GM18867 (cell line): ENCODE data around the gene LIPC.

ENCODE experiments used
- ATAC-seq: cut with Tn5 transposase; IDR thresholded peaks from one replicate; pipeline ENCODE4 v1.9.1; 2021; ENCODE audit warnings: mild to moderate bottlenecking, moderate library complexity; ENCODE audit not compliant: unreplicated experiment

Gene LIPC

DNA sequence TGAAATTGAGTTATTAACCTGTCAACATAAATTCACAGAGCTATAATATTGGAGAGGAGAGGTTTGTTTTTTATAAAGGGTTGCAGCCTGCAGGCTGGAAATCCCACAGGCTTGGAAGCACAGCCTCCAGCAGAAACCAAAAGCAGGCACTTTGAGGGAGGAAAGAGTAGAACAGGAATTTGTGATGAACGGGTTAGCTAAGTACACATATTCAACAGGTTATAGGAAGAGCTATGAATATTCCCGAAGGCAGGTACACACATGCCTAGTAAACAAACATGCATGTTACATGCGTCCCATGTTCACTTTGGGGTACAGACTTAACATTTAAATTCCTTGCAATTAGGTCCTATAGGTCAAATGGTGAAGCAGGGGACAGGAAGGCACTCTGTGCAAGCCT, 25.9 kb upstream of the LIPC start:
- no peak for ATAC-seq

DNA sequence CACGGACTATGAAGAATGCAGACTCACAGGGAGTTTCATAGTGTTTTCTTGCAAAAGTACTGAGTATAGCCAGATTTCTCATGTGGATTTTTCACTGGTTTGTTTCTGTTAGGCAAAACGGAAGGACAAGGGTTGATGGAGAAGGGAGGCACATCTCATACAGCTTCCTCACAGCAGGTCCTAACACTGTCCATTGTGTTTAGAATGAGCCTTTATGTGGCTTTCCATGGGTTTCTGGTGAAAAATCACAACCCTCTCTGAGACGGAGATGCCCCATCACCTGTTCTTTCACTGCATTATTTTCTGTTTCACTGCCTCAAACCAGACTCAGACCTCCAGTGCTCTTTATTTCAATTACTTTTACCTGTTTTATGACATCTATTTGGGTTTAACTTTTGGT, 25.0 kb upstream of the LIPC start:
- no peak for ATAC-seq

DNA sequence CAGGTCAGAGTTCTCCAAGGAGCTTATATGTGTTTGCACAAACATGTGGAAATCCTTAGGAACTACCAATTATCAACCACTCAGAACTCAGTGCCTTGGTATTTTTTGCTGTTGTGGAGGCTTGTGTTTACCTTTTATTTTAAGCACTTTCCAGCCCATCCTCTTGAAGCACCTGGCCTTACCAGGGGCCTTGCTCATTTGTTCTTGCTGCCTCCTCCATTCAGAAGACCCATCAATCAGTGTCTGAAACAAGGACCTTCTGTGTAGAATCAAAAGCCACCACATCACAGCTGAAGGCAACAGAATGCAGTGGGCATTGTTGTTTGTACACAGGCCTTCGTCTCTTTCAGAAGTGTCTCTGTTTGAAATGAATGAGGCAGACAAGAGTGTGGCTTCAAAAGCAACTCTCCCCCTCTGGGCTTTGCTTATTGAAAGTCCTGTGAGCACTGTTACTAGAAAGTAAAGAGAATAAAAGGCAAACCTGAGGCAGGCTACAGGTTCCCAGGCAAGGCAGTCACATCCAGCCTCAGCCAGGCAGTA, 24.5 kb upstream of the LIPC start:
- no peak for ATAC-seq

DNA sequence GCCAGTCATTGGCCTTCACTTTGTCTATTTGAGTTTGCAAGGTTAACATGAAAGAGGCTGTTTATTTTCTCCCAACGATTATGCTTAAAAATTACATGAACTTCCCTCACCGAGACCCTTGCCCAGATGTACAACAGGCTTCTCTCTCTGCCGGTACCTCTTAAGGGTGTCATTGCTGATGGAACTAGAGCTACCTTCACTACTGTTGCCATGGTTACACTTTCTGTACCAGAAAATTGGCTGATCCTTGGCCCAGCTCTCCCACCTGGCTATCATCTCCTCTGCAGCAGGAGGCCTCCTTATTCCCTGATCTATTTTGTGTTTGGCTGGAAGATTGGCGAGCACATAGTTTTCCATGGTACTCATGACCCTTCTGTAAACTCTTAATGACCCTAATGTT, 24.0 kb upstream of the LIPC start:
- ATAC-seq: no peak

DNA sequence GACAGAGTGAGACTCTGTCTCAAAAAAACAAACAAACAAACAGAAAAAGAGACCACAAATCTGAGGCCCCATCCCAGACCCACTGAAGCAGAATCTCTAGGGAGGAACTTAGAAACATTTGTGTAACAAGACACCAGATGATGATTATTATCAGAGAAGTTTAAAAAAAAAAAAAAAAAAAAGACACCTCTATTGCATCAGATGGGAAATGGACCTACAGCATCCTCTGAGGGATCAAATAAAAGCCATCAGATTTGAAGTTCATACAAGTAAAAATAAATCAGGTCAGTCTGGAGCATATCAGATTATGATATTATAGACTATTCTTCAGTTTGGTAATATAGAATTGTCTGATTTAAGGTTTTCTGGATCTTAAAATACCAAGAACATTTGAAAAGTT, 21.9 kb upstream of the LIPC start:
- ATAC-seq: no peak

DNA sequence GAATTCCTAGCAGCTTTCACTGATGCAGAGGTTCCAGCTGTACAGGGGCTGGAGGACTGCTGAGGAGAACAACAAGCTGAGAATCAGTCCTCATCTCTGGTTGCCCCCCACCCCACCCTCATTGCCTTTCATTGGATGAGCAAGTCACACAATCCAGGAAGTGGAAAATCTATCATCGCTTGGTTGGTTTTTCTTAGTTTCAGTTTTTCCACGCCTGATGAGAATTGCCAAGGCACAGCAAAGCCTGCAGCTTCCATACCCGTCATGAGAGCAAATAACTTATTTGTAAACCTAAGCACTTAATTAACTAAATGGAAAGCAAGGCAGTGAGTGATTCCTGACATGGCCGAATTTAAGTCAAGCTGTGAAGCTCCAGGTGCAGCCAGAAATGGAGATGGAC, 21.4 kb upstream of the LIPC start:
- ATAC-seq: no peak

DNA sequence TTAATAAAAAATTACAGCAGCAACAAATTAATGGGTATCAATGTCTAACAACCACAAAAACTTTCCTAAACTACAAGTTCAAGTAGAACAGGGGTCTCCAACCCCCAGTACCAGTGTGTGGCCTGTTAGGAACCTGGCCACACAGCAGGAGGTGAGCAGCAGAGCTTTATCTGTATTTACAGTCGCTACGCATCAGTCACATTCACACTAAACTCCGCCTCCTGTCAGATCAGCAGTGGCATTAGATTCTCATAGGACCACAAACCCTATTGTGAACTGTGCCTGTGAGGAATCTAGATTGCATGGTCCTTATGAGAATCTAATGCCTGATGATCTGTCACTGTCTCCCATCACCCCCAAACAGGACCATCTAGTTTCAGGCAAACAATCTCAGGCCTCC, 18.5 kb upstream of the LIPC start:
- ATAC-seq: no peak

DNA sequence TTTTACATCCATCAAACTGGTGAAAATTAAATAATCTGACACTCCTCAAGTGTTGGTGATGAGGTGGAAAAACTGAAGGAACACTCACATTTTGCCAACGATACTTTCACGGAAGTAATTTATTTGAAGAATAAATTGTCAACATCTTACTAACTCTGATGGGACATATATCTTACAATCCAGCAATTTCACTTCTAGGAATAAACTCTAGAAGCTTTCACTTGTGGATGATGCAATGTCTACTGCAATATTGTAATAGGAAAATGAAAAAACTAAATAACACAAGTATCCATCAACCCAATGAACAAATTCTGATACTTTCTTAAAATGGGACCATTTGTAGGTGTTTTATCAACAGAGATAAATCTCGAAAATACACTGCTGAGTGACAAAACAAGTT, 16.2 kb upstream of the LIPC start:
- no peak for ATAC-seq

DNA sequence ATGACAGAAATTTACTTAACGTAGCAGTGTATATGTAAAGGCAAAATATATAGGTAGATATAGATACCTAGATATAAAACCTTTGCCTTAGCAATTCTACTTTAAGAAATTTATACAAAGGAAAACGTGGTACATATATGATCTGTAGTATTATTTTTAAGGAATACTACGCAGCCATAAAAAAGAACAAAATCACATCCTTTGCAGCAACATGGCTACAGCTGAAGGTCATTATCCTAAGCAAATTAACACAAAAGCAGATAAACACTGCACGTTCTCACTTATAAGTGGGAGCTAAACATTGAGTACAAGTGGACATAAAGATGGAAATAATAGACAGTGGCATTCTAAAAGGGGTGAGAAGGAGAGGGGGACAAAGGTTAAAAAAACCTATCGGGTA, 14.8 kb upstream of the LIPC start:
- no peak for ATAC-seq

DNA sequence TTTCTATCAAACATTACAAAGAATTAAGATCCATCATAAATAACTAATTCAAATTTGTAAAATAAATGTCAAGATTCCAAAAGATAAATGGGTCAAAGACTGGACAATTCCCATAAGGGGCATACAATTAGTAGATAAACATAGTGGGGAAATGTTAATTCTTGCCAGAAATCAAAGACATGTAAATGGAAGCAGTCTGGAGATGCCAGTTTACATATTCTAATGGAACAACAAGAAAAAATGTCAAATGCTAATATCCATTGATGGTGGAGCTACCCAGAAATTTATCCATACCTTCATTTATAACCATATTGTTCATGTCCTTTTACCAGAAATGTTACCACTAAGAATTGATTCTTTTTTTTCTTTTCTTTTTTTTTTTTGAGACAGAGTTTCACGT, 13.7 kb upstream of the LIPC start:
- no peak for ATAC-seq

DNA sequence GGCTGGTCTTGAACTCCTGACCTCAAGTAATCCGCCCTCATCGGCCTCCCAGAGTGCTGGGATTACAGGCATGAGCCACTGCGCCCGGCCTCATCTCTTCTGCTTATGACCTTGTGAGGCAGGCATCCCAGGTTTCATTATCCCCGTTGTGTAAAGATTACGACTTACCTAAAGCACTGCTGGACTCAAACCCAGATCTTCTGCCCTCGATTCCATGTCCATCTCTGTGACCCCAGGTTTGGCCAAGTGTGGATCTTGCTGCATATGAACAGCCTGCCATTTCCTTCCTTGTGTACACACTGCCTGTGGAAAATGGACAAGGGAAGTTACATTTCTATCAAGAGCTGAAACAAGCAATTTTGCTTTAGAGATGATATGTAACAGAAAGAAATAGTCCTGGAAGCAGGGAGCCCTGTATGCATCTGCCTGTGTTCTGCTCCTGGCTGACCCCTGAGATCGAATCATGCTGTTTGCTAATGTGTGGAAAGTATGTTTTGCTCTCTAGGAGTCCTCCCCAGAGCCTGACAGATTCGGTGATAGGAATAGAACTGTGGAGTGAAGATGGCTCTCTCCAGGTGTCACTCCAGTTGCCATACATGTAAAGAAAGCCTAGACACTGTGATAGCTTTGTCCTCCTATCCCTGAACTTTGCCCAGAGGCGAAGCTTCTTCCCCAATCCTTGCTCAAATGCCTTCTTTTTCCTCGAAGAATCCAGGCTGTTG, 11.8 kb upstream of the LIPC start:
- ATAC-seq: no peak

DNA sequence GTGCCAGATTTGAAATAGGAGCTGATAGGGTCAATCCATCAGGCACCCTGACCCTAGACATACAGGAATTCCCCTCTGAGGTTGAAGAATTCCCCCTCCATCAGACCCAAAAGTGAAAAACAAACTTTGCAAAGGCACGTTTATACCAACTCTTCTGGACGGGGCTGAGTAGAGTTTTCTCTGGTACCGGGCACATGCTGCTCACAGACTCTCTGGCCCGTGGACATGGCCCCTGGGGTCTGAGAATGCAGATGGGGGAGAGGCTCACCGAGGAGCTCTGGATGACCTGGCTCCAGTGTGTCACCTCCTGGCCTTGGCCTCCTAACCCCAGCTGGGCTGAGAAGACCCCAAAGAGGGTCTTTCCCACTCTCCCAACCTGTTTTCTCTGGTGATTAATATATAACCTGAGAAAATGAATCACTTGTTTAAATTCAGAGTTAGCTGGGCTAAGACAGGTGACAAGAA, 11.2 kb upstream of the LIPC start:
- no peak for ATAC-seq

DNA sequence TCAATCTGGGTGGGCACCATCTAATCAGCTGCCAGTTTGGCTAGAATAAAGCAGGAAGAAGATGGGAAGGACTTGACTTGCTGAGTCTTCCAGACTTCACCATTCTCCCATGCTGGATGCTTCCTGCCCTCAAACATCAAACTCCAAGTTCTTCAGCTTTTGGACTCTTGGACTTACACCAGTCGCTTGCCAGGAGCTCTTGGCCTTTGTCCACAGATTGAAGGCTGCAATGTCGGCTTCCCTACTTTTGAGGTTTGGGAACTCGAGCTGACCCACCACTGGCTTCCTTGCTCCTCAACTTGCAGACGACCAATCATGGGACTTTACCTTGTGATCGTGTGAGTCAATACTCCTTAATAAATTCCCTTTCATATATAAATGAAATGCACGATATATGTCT, 8.6 kb upstream of the LIPC start:
- ATAC-seq: no peak

DNA sequence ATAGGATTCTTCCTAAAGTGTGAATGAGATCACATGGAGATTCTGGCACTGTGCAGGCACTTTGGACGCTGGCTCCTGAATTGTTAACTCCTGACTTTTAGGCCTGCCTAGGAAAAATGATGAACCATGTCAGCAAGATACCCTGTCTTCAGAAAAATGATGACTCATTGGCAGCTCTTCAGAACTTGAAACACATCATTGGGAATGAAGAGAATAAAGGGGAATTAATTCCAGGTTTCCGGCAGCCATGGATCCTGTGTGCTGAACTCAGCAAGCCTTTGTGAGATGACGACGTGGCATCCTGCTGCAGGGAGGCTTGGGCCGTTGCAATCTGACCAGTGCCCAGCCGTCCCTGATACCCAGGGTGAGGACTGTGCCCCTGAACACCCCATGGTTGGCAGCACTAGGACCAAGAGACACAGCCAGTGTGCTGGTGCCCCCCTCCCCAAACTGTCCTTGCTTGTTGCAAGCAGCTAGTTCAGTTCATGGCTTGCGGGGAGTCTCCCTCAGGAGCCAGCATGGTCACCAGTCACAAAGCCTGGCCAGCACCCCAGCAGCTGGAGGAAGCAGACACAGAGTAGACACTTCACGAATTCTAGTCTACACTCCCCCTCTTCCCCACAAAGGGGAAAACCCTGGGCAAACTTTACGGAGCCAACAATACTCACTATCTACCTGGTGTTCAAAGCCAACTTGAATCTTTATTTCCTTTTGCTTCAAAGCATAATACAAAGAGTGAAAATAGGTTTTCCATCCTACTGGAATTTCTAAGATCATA, 7.8 kb upstream of the LIPC start:
- ATAC-seq: no peak

DNA sequence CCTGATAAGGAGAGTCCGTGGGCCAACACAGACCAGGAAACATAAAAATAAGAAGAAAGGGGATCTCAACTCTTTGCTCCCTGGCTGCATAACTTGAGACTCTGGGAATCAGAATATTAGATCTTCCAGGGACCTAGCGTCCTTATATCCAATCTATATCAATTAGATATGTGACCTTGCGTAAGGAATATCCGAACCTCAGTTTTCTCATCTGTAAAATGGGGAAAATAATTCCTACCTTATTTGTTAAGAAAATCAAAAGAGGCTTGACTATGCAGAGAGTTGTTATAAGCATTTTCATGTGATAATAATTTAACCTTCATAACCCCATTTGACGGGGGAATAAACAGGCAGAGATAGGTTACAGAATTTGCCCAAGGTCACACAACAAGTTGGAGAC, 7.1 kb upstream of the LIPC start:
- no peak for ATAC-seq

DNA sequence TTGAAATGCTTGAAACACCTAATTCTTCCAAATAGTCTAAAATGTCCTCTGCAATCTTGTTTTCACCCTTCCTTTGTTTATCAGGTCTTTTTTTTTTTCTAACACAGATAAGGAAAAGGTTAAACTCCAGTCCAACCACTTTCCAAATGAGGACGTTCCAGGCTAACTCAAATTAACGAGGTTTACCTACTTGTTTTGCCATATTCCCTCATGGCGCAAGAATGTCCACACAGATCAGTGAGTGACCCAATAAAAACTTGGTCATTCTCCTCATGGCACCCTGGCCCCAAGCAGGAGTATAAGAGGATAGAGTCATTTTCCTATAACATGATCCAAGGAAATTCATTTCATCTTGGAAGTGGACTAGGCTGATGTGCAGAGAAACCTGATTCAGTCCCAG, 6.6 kb upstream of the LIPC start:
- ATAC-seq: no peak

DNA sequence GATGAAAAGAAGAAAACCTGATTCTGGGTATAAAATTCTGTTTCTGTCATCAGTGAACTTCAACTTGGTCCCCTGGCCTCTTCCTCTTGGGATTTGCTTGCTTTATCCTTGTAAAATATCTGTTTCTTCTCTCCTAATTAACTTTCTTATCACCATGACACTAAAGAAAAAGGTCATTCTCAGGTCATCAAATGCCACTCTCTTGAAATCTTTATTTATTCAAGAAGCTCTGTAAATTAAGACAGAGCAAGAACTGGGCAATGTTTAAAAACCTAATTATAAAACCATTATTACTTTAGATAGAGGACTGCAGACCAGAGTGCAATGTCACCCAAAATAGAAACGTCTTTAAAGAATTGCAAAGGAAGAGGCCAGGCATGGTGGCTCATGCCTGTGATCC, 6.0 kb upstream of the LIPC start:
- ATAC-seq: no peak

DNA sequence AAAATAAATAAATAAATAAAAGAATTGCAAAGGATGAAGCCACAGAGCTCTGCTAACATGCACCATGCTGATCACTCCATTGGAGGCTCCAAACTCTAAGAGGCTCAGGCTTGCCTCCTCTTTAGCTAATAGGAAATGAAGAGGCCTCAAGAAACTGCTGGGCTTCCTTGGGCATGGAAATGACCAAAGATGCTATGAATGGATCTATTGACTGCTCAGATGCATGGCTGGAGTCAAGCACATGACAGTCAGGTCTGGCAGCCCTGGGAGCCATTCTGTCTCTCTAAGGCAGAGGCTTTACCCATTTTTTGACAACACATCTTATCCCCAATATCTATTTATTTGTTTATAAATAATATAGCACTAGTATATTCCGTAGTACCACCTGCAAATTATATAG, 5.3 kb upstream of the LIPC start:
- ATAC-seq: no peak

DNA sequence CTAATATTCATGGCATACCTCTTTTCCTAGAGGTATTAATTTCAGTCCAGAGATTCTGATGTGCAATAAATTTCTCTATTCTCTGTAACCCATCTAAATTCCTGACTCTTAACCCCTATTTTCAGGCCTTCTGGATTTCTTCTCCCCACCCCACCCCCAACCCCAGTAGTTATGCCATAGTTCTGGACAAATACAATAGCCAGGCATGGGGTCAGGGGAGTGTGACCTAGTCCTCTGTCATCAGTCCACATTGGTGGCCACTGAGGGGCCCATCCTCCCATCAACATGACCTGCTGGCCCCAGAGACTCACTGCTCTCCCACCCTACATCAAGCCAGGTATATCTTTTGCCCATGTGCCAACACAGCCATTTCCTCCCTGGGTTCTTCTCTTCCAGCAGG, 3.8 kb upstream of the LIPC start:
- ATAC-seq: no peak

DNA sequence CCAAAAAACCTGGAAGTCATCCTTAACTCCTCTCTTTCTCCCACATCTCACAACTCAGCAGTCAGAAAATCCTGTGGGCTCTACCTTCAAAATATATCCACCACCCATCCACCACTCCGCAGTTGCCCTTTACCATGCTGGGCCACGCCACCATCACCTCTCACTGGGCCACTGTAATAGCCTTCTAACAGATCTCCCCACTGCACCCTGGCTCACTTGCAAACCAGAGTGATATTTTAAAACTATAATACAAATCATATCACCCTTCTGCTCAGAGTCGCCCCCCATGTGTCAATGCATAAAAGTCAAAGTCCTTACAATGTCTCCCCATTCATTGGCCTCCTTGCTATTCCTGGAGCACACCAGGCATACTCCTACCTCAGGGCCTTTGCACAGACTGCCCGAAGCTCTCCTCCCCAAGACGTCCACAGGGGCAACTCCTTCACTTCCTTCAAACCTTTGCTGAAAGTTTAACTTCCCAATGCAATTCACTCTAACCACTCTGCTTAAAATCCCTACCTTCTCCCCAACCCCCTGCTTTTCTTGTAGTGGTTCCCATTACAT, 1.5 kb upstream of the LIPC start:
- no peak for ATAC-seq

DNA sequence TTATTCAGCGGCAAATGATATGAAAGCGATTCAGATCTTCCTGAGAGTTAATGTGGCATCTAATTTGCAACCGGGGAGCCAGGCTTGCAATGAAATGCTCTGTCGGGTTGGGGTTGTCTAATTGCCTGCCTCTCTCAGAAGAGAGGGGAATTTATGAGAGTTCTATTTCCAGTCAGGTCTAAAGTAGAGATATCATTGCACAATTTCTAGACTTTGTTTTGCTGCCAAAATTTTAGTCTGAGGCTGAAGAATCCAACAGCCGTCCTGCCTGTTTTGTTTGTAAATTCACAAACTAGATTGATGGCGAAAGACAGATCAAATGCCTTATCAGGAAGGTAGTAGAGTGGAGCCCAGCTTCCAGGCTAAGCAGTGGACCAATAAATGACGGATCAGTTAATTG, 610 bp downstream of the LIPC start:
- ATAC-seq: no peak
